Parathyroid adenoma (tissue), 2 donors: Measurements from ENCODE around the gene PNMA8B.
"Not testable (repeated sequence)": the region's sequence is repeated elsewhere in the genome, so short reads cannot be mapped to it uniquely, and the experiment has no call there.

Source experiments
- H2AFZ ChIP-seq: fragments of 300-600 bp; sonication (generic); one replicate; pipeline ENCODE4 v1.7.0; 2017; ENCODE audit warnings: antibody characterized with exemption, mild to moderate bottlenecking
- H3K27ac ChIP-seq: fragments of 300-600 bp; sonication (generic); one replicate; pipeline ENCODE4 v1.7.0; 2017
- H3K27me3 ChIP-seq: fragments of 300-600 bp; sonication (generic); one replicate; pipeline ENCODE4 v1.7.0; 2017; ENCODE audit warnings: low read length; ENCODE audit not compliant: control insufficient read depth, insufficient read depth
- H3K36me3 ChIP-seq: fragments of 300-600 bp; sonication (generic); one replicate; pipeline ENCODE4 v1.7.0; 2017; ENCODE audit warnings: low read length; ENCODE audit not compliant: control insufficient read depth, insufficient read depth
- H3K4me1 ChIP-seq: fragments of 300-600 bp; sonication (generic); one replicate; pipeline ENCODE4 v1.7.0; 2017; ENCODE audit warnings: control low read depth
- H3K4me2 ChIP-seq: fragments of 300-600 bp; sonication (generic); one replicate; pipeline ENCODE4 v1.7.0; 2017; ENCODE audit warnings: low read length
- H3K4me3 ChIP-seq: fragments of 300-600 bp; sonication (generic); one replicate; pipeline ENCODE4 v1.7.0; 2017; ENCODE audit warnings: low read depth, low read length
- H3K79me2 ChIP-seq: fragments of 300-600 bp; sonication (generic); one replicate; pipeline ENCODE4 v1.7.0; 2017; ENCODE audit warnings: control low read depth
- H3K9ac ChIP-seq: fragments of 300-600 bp; sonication (generic); one replicate; pipeline ENCODE4 v1.7.0; 2017; ENCODE audit warnings: mild to moderate bottlenecking
- H3K9me3 ChIP-seq: fragments of 300-600 bp; sonication (generic); one replicate; pipeline ENCODE4 v1.7.0; 2017; ENCODE audit warnings: low read length; ENCODE audit not compliant: control insufficient read depth
- TF ChIP-seq, protein P1 (sequence below): fragments of 300-600 bp; sonication (generic); IDR thresholded peaks from one replicate; pipeline ENCODE4 v1.7.0; 2017; ENCODE audit warnings: antibody characterized with exemption, mild to moderate bottlenecking
- donor health status: primary hyperparathyroidism.

The PNMA8B gene

DNA sequence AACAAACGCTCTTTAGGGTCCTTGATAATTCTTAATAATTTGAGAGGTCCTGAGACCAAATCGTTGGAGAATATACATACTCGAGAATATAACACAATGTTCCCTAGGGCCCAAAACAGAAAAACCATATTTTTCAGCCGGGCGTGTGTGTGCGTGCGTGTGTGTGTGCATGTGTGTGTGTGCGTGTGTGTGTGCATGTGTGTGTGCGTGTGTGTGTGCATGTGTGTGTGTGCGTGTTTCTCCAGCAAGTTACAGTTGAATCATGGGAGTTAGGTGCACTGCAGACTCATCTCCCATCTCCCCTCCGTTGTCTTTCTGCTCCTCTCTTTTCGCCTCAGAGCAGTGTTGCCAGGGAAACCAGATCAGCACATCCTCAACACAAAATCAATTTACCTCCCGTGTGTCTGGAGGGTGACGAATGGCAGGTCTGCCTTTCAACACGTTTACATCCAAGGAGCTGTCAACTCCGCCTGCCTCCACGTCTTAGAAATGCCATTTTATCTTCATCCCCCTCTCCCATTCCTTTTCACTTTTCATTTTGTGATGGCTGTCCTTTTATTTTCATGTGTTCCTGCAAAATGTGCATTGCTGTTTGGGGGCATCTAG lies 8.3 kb upstream of the PNMA8B start:
- Histone ChIP-seq H3K36me3 (no peaks in the 10 kb centered on the region), H3K9ac (no peak overlapping the region), H3K27me3 (no peaks in the 10 kb centered on the region), H3K4me3 (no peak overlapping the region), H3K27ac (no peak overlapping the region), H3K9me3 (no peaks in the 10 kb centered on the region), H3K4me2 (no peak overlapping the region), H2AFZ (no peak overlapping the region), H3K4me1 (no peaks in the 10 kb centered on the region), H3K79me2 (no peaks in the 10 kb centered on the region)
- TF ChIP-seq, protein P1, sequence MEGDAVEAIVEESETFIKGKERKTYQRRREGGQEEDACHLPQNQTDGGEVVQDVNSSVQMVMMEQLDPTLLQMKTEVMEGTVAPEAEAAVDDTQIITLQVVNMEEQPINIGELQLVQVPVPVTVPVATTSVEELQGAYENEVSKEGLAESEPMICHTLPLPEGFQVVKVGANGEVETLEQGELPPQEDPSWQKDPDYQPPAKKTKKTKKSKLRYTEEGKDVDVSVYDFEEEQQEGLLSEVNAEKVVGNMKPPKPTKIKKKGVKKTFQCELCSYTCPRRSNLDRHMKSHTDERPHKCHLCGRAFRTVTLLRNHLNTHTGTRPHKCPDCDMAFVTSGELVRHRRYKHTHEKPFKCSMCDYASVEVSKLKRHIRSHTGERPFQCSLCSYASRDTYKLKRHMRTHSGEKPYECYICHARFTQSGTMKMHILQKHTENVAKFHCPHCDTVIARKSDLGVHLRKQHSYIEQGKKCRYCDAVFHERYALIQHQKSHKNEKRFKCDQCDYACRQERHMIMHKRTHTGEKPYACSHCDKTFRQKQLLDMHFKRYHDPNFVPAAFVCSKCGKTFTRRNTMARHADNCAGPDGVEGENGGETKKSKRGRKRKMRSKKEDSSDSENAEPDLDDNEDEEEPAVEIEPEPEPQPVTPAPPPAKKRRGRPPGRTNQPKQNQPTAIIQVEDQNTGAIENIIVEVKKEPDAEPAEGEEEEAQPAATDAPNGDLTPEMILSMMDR = no peak

DNA sequence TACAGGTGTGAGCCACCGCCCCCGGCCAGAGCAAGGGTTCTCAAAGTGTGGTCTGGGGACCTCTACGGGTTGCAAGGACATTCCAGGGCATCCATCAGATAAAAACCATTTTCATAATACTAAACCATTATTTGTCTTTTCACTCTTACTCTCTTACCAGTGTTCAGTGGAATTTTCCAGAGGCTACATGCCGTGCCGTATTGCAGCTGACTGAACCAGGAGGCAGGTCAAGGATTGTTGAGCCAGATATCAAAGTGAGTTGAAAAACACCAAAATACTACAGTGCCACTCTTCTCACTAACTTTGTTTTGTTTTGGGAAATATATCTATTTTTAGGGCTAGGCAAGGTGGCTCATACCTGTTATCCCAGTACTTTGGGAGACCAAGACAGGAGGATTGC lies 7.2 kb upstream of the PNMA8B start:
- H3K9ac ChIP-seq = no peak overlapping the region
- H3K9me3 ChIP-seq = no peaks in the 10 kb centered on the region
- TF ChIP-seq, protein P1 = no peak
- H3K4me3 ChIP-seq = no peak overlapping the region
- H3K27me3 ChIP-seq = no peaks in the 10 kb centered on the region
- H2AFZ ChIP-seq = no peak overlapping the region
- H3K4me2 ChIP-seq = no peak overlapping the region
- no peaks in the 10 kb centered on the region for H3K4me1 ChIP-seq
- H3K79me2 ChIP-seq = no peaks in the 10 kb centered on the region
- no peak overlapping the region for H3K27ac ChIP-seq
- no peaks in the 10 kb centered on the region for H3K36me3 ChIP-seq

DNA sequence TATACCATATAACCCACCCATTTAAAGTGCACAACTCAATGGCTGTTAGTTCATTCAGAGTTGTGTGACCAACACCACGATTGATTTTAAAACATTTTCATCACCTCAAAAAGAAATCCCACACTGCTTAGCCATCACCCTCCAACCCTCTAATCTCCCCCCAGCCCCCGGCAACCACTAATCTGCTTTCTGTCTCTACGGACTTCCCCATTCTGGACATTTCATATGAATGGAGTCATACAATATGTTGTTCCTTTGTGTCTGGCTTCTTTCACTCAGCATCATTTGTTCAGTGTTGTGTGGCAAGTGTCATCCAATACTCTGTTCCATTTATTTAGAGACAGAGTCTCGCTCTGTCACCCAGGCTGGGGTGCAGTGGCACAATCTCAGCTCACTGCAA lies 4.0 kb upstream of the PNMA8B start:
- Histone ChIP-seq H3K27ac (no peak overlapping the region), H3K27me3 (no peaks in the 10 kb centered on the region), H3K79me2 (no peaks in the 10 kb centered on the region), H3K36me3 (no peaks in the 10 kb centered on the region), H3K4me2 (no peak overlapping the region), H3K4me3 (no peak overlapping the region), H3K4me1 (no peaks in the 10 kb centered on the region), H3K9me3 (no peaks in the 10 kb centered on the region), H3K9ac (no peak overlapping the region), H2AFZ (no peak overlapping the region)
- TF ChIP-seq, protein P1 = no peak

DNA sequence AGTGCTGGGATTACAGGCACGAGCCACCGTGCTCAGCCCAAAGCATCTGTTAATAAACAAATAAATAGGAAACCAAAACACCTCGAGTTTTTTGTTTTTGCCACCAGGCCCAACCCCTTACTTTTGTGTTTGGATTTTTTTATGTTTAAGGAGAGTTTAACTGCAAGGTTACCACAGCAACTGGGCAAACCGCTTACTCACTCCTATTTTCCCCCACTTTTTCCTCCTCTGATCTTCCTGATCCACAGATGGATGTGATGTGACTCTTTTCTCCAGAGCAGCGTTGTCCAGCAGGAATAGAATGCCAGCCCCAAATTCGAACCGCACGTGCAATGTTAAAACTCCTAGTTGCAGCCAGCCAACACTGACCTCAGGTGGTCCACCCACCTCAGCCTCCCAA lies 2.1 kb upstream of the PNMA8B start:
- H3K4me1 ChIP-seq = no peaks in the 10 kb centered on the region
- H3K9me3 ChIP-seq = no peaks in the 10 kb centered on the region
- no peaks in the 10 kb centered on the region for H3K27me3 ChIP-seq
- no peak overlapping the region for H3K4me3 ChIP-seq
- H2AFZ ChIP-seq = no peak overlapping the region
- no peak overlapping the region for H3K4me2 ChIP-seq
- no peak overlapping the region for H3K27ac ChIP-seq
- no peaks in the 10 kb centered on the region for H3K36me3 ChIP-seq
- H3K9ac ChIP-seq = no peak overlapping the region
- H3K79me2 ChIP-seq = no peaks in the 10 kb centered on the region
- TF ChIP-seq, protein P1 = no peak

DNA sequence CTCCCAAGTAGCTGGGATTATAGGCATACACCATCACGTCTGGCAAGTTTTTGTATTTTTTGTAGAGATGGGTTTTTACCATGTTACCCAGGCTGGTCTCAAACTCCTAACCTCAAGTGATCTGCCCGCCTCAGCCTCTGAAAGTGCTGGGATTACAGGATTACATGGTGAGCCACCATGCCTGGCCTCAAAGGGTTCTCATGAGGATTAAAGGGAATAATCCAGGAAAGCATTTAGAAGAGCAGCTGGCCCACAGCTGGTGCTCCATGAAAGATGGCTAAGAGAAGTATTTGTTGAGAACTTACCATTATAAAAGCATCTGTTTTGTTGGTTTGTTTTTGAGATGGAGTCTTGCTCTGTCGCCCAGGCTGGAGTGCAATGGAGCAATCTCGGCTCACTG lies 1.2 kb upstream of the PNMA8B start:
- H3K79me2 ChIP-seq, H3K9ac ChIP-seq, H3K4me3 ChIP-seq, H3K36me3 ChIP-seq, H3K27me3 ChIP-seq, H3K27ac ChIP-seq, H3K9me3 ChIP-seq, H3K4me2 ChIP-seq, H3K4me1 ChIP-seq, H2AFZ ChIP-seq: not testable (repeated sequence)
